Ammon's horn (tissue), 1 donor: Measurements from ENCODE around the gene IRS2.

Experiments
- DNase-seq: peaks from one replicate; pipeline ENCODE4 v3.0.0-alpha.2; 2016; ENCODE audit warnings: low spot score

IRS2 gene

DNA sequence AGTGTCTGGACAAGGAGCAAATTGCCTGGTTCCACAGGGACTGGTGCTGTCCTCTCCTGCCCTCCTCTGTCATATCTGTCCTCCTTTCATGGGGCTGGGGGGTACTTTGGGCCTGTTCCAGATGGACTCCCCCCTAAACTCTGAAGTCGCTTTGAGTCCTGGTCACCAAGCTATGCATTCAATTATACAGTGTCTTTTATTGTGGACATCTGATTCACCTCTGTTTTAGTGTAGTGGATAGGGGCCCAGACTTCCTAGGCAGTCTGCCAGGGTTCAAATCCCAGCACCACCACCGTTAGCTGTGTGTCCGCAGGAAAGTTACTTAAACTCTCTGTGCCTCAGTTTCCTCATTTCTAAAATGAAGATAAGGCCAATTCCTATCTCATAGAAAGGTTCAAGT lies 21.0 kb upstream of the IRS2 start:
- no peak for DNase-seq

DNA sequence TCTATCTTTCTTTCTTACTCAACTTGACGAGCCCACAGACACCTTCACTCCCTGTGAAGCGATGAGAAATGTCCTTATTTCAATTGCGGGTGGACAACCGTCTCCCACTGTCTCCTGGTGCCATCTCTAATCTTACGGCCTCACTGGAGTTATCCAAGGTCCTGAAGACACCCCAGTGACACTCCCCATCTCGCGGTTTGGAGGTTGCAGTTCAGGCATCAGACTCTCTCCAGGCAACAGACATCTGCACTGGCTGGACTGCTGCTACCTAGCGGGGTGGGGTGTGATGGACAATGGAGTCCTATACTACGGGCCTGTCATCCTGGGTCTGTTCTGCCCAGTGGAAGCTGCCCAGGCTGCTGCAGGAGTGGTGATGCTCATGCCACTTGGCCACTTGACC lies 18.3 kb upstream of the IRS2 start:
- no peak for DNase-seq

- DNase-seq: no peak
Measured at GRCh38 chr13:109803825-109804224, 17.4 kb upstream of the IRS2 start.

GRCh38 chr13:109802936-109803335 lies 16.6 kb upstream of the IRS2 start:
- DNase-seq: no peak

- no peak for DNase-seq
Measured at GRCh38 chr13:109795011-109795410, 8.6 kb upstream of the IRS2 start.

- no peak for DNase-seq
Measured at GRCh38 chr13:109794095-109794494, 7.7 kb upstream of the IRS2 start.

DNA sequence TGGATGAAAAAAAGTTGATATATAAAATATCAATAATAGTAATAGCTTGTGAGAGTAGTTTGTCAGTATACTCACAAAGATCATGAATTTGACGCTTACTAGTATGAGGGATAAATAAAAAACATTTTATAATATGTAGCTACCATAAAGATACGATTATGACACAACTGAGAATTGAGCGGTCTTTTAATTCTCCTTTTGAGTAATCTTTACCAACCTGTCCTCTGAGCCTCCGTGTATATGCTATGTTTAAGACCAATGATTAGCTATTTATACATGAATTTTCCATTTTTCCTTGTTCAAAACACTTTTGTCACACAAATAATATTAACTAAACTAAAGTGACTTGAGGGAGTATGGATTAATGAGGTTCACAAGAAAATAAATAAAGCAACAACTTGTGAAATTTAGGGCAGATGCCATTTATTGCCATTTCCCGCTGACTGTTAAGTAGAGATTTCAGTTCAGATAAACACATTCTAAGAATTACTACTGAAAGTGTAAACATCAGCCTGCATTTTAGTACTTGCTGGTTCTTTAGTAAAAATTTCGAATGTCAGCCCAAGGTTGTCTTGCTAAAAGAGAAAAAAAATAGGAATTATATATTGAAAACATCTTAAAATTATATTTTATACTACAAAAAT lies 6.2 kb upstream of the IRS2 start:
- DNase-seq: no peak

DNA sequence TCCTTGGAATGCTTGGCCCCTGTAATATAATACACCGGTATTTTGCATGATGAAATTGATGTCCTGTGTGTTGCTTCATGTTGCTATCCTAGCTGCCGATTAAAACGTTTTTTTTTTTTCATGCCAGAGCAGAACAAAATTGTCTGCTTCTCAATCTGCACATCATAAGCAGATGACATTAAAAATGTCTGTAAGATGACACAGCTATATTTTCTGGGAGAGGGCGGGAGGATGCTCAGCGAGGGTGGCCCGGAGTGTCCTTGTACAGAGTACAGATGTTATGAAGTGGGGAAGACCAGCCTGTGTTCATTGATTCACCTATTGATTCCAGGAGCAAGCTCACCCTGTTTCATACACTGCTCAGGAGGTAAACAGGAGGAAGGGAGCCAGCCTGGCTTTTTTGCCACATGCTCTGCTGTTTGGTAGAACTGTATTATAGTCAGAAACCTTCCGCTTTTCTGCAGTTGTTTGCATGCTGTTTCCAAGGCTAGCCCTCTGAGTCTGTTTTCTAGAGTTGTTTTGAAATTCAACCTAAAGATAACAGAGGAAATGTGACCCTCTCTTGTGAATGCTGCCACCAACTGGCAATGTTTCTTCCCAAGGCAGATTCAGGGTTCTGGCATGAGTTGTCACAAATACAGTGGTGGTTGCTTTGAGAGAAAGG lies 4.7 kb upstream of the IRS2 start:
- peak; percentile 82 for DNase-seq

GRCh38 chr13:109790086-109790485 lies 3.7 kb upstream of the IRS2 start:
- DNase-seq: no peak

DNA sequence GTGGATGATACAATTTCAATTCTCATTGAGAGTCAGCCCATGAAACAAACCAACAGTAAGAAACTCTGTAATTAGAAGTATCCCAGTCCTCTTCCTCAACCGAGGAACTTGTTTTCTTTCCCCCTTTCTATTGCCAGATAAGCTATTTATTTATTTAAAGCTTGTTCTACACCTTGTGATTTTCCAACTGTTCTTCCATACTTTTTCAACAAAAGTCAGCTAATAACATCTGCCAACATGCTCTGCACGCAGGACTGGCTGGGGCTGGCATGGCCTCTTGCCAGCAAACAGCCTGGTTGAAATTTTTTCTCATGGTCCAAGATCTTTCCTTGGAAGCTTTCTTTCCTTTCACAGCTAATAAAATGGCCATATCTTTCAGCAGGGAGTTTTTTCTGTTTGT lies 2.9 kb upstream of the IRS2 start:
- DNase-seq: no peak

- DNase-seq: no peak
Measured at GRCh38 chr13:109788372-109789111, 2.2 kb upstream of the IRS2 start.

GRCh38 chr13:109787135-109787954 lies 962 bp upstream of the IRS2 start:
- DNase-seq: peak; percentile 55

GRCh38 chr13:109785892-109786450 lies 412 bp downstream of the IRS2 start:
- no peak for DNase-seq

DNA sequence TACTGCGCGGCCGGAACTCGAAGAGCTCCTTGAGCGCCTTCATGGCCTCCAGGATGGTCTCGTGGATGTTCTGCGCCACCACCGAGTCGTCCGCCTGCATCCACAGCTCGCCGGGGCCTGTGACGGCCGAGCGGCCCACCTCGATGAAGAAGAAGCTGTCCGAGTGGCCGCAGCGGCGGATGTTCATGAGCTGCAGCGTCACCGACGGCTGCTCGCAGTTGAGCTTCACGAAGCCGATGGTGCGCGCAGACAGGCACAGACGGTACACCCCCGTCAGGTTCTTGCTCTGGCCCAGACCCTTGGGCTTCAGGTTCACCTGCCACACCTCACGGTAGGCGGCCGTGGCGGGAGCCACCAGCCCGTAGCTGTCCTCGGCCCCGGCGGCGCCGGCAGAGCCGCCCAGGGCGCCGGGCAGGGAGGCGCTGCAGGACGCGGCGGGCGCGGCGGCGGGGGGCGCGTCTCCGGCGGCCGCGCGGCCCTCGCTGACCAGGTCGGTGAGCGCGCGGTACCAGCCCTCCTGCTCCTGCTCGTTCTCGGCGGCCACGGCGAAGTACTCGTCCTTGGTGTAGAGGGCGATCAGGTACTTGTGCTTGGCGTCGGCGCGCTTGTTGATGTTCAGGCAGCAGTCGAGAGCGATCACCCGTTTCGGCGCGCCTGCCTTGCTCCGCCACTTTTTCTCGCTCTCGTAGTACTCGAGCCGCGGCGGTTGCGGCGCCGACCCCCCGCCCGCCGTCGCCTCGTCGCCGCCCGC lies 1.1 kb downstream of the IRS2 start:
- peak; percentile 70 for DNase-seq

- peak; percentile 85 for DNase-seq
Measured at GRCh38 chr13:109784590-109785140, 1.7 kb downstream of the IRS2 start.

DNA sequence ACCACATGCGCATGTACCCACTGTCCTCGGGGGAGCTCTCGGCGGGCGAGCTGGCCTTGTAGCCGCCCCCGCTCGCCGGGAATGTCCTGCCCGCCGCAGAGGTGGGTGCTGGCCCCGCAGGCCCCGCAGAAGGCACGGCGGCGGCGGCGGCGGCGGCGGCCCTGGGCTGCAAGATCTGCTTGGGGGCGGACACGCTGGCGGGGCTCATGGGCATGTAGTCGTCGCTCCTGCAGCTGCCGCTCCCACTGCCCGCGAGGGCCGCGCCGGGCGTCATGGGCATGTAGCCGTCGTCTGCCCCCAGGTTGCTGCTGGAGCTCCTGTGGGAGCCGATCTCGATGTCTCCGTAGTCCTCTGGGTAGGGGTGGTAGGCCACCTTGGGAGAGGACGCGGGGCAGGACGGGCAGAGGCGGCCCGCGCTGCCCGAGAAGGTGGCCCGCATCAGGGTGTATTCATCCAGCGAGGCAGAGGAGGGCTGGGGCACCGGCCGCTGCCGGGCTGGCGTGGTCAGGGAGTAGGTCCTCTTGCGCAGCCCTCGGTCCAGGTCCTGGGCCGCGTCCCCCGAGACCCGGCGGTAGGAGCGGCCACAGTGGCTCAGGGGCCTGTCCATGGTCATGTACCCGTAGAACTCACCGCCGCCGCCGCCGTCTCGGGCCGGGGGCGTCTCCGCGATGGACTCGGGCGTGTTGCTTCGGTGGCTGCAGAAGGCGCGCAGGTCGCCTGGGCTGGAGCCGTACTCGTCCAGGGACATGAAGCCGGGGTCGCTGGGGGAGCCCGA lies 2.4 kb downstream of the IRS2 start:
- DNase-seq: no peak

DNA sequence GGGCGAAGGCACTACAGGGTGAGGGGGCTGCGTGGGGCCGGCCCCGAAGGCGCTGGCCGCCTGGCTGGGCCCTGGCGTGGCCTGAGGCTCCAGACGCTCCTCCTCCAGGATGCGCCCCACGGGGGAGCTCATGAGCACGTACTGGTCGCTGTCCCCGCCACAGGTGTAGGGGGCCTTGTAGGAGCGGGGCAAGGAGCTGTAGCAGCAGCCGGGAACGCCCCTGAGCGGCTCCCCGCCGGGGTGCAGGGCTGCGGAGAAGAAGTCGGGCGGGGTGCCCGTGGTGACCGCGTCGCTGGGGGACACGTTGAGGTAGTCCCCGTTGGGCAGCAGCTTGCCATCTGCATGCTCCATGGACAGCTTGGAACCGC lies 3.0 kb downstream of the IRS2 start:
- DNase-seq: no peak

GRCh38 chr13:109782823-109783431 lies 3.5 kb downstream of the IRS2 start:
- DNase-seq: no peak

- no peak for DNase-seq
Measured at GRCh38 chr13:109782066-109782822, 4.1 kb downstream of the IRS2 start.
